GM19023 (cell line): ENCODE measurements around the gene SUPT4H1.
"Not testable (repeated sequence)": the region's sequence is repeated elsewhere in the genome, so short reads cannot be mapped to it uniquely, and the experiment has no call there.

Experiments used
- ATAC-seq: cut with Tn5 transposase; IDR thresholded peaks from one replicate; pipeline ENCODE4 v1.9.1; 2021; ENCODE audit warnings: mild to moderate bottlenecking, moderate library complexity; ENCODE audit not compliant: unreplicated experiment

SUPT4H1 gene

GRCh38 chr17:58341861-58342475 is 10.0 kb downstream of the SUPT4H1 start:
- no peak for ATAC-seq

GRCh38 chr17:58341136-58341860 is 10.7 kb downstream of the SUPT4H1 start:
- not testable (repeated sequence) for ATAC-seq

- ATAC-seq = no peak
These were observed 11.6 kb downstream of the SUPT4H1 start for GRCh38 chr17:58340405-58340876.

GRCh38 chr17:58339755-58340404 is 12.1 kb downstream of the SUPT4H1 start:
- no peak for ATAC-seq

GRCh38 chr17:58338841-58339754 is 12.9 kb downstream of the SUPT4H1 start:
- peak; percentile 33 for ATAC-seq

GRCh38 chr17:58338454-58338840 is 13.6 kb downstream of the SUPT4H1 start:
- peak; percentile 4 for ATAC-seq

- ATAC-seq = peak; percentile 62
These were observed 14.2 kb downstream of the SUPT4H1 start for GRCh38 chr17:58337600-58338453.

GRCh38 chr17:58337210-58337599 is 14.8 kb downstream of the SUPT4H1 start:
- no peak for ATAC-seq

GRCh38 chr17:58336456-58337209 is 15.4 kb downstream of the SUPT4H1 start:
- ATAC-seq = no peak

GRCh38 chr17:58335779-58336455 is 16.1 kb downstream of the SUPT4H1 start:
- no peak for ATAC-seq

GRCh38 chr17:58335061-58335731 is 16.8 kb downstream of the SUPT4H1 start:
- no peak for ATAC-seq

- ATAC-seq = no peak
These were observed 17.3 kb downstream of the SUPT4H1 start for GRCh38 chr17:58334661-58335060.

GRCh38 chr17:58334256-58334655 is 17.7 kb downstream of the SUPT4H1 start:
- ATAC-seq = no peak

- no peak for ATAC-seq
These were observed 18.2 kb downstream of the SUPT4H1 start for GRCh38 chr17:58333736-58334207.

GRCh38 chr17:58332778-58333735 is 18.9 kb downstream of the SUPT4H1 start:
- ATAC-seq = no peak

- peak; percentile 22 for ATAC-seq
These were observed 19.9 kb downstream of the SUPT4H1 start for GRCh38 chr17:58331815-58332777.
